GM12865 (cell line): ENCODE results near the gene TMEM132D.

Source experiments
- DNase-seq: peaks from one replicate; pipeline ENCODE4 v3.0.0; 2010; ENCODE audit warnings: low read depth
- H3K4me3 ChIP-seq: 2 replicates; pipeline ENCODE4 v1.5.1; 2011; ENCODE audit warnings: mild to moderate bottlenecking, low read depth, low read length, control low read depth
- CTCF ChIP-seq: IDR thresholded peaks from 2 replicates; pipeline ENCODE4 v1.5.1; 2011; ENCODE audit warnings: low read length, control low read depth, low read depth, inconsistent platforms; ENCODE audit not compliant: insufficient read depth; ENCODE audit errors: missing control alignments

The TMEM132D gene

GRCh38 chr12:129378496-129378895 is 525.3 kb downstream of the TMEM132D start:
- DNase-seq = no peak
- TF ChIP-seq CTCF = no peak
- no peak overlapping the region for H3K4me3 ChIP-seq

GRCh38 chr12:129373746-129374145 is 530.1 kb downstream of the TMEM132D start:
- no peak for TF ChIP-seq CTCF
- H3K4me3 ChIP-seq = no peak overlapping the region
- DNase-seq = no peak

GRCh38 chr12:129372876-129373275 is 530.9 kb downstream of the TMEM132D start:
- TF ChIP-seq CTCF = no peak
- no peak overlapping the region for H3K4me3 ChIP-seq
- DNase-seq = no peak

DNA sequence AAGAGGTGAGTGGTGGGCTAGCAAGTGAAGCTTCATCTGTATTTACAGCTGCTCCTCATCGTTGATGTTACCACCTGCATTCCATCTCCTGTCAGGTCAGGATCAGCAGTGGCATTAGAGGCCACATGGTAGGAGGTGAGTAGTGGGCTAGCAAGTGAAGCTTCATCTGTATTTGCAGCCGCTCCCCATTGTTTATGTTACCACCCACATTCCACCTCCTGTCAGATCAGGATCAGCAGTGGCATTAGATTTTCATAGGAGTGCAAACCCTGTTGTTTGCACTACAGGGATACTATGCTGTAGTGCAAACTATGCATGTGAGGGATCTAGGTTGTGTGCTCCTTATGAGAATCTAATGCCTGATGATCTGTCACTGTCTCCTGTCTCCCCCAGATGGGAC is 531.5 kb downstream of the TMEM132D start:
- DNase-seq = no peak
- TF ChIP-seq CTCF = no peak
- H3K4me3 ChIP-seq = no peak overlapping the region

GRCh38 chr12:129371268-129371667 is 532.6 kb downstream of the TMEM132D start:
- no peak overlapping the region for H3K4me3 ChIP-seq
- no peak for DNase-seq
- no peak for TF ChIP-seq CTCF

DNA sequence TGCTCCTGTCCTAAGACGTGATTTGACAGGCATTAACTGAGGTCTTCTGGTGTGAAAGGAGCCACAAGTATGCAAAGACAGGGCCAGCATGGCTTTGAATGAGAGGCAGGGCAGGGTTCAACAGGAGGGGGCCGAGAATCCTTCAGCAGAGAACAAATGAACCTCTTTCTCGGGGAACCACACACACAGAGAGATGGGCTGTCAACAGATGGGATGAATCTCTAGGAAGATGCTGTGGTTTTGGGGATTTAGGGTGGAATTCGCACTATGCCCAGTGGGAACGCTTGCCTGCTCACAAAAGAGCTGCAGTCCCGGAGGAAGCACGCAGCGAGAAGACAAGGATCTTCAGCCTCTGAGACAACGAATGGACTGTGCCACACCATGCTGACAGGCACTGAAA is 537.2 kb downstream of the TMEM132D start:
- no peak overlapping the region for H3K4me3 ChIP-seq
- TF ChIP-seq CTCF = no peak
- DNase-seq = no peak

GRCh38 chr12:129363041-129363440 is 540.8 kb downstream of the TMEM132D start:
- DNase-seq = no peak
- TF ChIP-seq CTCF = no peak
- no peak overlapping the region for H3K4me3 ChIP-seq
